ENCODE measurements around the gene FKBP15. TPM values are rescaled to one million over a fixed set of nuclear protein-coding genes. Genes with fewer than 3 reads are reported as not detected.
"Not testable (repeated sequence)": the region's sequence is repeated elsewhere in the genome, so short reads cannot be mapped to it uniquely, and the experiment has no call there.

FKBP15 gene
- total RNA-seq, 4 donors from 2014 or later, result 25.7 to 43.8 (median 29.2) TPM

DNA sequence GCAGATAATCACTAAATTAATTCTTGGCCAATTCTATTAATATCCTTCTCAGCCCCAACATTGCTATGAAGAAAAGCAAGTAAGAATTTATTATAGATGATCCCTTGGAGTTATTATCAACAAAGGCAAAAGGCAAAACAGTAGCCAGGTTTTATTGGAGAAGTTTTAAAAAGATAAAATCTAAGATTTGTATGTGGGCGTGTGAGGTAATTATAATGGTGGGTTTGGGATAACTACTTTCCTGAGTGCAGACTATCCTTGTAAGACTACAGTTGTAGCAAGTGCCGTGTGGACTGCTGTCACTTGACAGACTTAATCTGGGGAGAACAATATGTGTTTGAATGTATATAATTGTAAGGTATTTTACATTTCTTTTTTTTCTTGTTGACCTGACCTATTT, 23.5 kb upstream of the FKBP15 start:
- WGBS, 2 donors, result 85 to 92% methylated on average over 2 of the region's 2 CpGs
- TF ChIP-seq POLR2A (IDR thresholded peaks at IDR 0.05), result no peak
- TF ChIP-seq, protein P1, sequence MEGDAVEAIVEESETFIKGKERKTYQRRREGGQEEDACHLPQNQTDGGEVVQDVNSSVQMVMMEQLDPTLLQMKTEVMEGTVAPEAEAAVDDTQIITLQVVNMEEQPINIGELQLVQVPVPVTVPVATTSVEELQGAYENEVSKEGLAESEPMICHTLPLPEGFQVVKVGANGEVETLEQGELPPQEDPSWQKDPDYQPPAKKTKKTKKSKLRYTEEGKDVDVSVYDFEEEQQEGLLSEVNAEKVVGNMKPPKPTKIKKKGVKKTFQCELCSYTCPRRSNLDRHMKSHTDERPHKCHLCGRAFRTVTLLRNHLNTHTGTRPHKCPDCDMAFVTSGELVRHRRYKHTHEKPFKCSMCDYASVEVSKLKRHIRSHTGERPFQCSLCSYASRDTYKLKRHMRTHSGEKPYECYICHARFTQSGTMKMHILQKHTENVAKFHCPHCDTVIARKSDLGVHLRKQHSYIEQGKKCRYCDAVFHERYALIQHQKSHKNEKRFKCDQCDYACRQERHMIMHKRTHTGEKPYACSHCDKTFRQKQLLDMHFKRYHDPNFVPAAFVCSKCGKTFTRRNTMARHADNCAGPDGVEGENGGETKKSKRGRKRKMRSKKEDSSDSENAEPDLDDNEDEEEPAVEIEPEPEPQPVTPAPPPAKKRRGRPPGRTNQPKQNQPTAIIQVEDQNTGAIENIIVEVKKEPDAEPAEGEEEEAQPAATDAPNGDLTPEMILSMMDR (IDR thresholded peaks at IDR 0.05), result no peak
- TF ChIP-seq EP300 (IDR thresholded peaks at IDR 0.05), result no peak
- H3K4me3 ChIP-seq, result no peak overlapping the region
- DNase-seq (ENCODE audit: low spot score in 2 of 2), result no peak
- no peaks in the 10 kb centered on the region for H3K4me1 ChIP-seq
- no peaks in the 10 kb centered on the region for H3K36me3 ChIP-seq
- H3K27ac ChIP-seq, result no peak overlapping the region
- no peaks in the 10 kb centered on the region for H3K9me3 ChIP-seq
- H3K27me3 ChIP-seq, result no peaks in the 10 kb centered on the region

DNA sequence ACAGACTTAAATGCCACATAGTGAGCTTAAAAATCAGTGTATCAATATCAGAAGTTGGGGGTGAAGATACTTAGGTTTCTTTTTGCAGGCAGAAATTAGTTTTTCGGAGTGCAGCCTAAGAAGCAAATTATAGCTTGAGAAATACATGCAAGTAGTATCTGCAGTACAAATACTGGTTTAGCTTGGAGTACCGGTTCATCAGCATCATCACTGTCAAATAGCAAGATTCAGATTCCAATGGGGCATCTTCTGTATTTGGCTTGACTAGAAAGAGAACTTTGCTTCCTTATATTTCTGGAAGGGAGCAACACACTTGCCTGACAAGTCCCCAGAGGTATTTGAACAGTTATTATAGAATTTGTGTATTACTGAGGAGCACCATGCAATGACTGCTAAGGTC, 20.1 kb upstream of the FKBP15 start:
- 96 to 99% methylated on average over 2 of the region's 2 CpGs for WGBS, 2 donors
- Histone ChIP-seq H3K27me3 (no peaks in the 10 kb centered on the region), H3K4me1 (no peaks in the 10 kb centered on the region), H3K27ac (no peak overlapping the region), H3K4me3 (no peak overlapping the region), H3K9me3 (no peaks in the 10 kb centered on the region), H3K36me3 (no peaks in the 10 kb centered on the region)
- DNase-seq (ENCODE audit: low spot score in 2 of 2), result no peak
- TF ChIP-seq EP300 (IDR thresholded peaks at IDR 0.05) (no peak), POLR2A (IDR thresholded peaks at IDR 0.05) (no peak)
- TF ChIP-seq, protein P1 (IDR thresholded peaks at IDR 0.05), result no peak

DNA sequence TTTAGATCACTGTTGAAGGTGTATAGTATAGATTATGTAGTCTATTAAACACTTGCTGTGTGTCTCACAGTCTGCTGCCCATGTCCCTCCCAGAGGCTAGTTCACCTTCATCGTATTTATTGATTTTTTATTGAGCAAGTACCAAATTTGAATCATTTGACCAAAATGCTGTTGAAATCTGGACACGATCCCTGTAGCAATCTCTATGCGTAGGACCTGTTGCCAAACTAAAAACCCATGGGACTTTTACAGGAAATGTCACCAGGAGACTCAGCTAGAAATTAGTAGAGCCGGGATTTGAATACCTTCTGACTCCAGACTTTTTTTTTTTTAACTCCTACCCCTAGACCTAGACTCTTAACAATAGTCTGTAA, 17.8 kb upstream of the FKBP15 start:
- TF ChIP-seq, protein P1 (IDR thresholded peaks at IDR 0.05), result no peak
- TF ChIP-seq EP300 (IDR thresholded peaks at IDR 0.05) (no peak), POLR2A (IDR thresholded peaks at IDR 0.05) (no peak)
- Histone ChIP-seq H3K9me3 (no peaks in the 10 kb centered on the region), H3K27me3 (no peaks in the 10 kb centered on the region), H3K4me1 (peaks cover 0 to 2% (median 0%) of the 10 kb centered on the region in 4 donors), H3K36me3 (no peaks in the 10 kb centered on the region), H3K27ac (no peak overlapping the region), H3K4me3 (no peak overlapping the region)
- 71 to 76% methylated on average over 4 of the region's 4 CpGs for WGBS, 2 donors
- DNase-seq (ENCODE audit: low spot score in 2 of 2), result no peak

DNA sequence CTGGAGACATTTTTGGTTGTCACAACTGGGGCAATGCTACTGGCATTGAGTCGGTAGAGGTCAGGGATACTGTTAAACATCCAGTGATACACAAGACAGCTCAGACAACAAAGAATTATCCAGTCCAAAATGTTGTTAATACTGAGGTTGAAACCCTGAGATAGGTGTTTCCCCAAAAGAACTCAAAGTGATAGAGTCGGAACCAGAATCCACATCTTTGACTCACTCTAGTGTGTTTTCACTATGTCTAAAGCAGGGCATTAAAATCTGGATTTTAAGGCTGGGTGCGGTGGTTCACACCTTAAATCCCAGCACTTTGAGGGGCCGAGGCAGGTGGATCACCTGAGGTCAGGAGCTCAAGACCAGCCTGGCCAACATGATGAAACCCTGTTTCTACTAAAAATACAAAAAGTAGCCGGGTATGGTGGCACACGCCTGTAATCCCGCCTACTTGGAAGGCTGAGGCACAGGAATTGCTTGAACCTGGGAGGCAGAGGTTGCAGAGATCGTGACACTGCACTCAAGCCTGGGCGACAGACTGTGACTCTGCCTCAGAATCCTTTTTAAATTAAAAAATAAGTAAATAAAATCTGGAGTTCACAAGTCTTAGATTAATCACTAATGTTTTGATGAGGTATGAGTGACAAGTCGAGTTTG, 17.3 kb upstream of the FKBP15 start:
- 87 to 88% methylated on average over 10 of the region's 10 CpGs for WGBS, 2 donors
- TF ChIP-seq, protein P1 (IDR thresholded peaks at IDR 0.05), result no peak
- no peak for TF ChIP-seq EP300 (IDR thresholded peaks at IDR 0.05)
- no peak for TF ChIP-seq POLR2A (IDR thresholded peaks at IDR 0.05)

DNA sequence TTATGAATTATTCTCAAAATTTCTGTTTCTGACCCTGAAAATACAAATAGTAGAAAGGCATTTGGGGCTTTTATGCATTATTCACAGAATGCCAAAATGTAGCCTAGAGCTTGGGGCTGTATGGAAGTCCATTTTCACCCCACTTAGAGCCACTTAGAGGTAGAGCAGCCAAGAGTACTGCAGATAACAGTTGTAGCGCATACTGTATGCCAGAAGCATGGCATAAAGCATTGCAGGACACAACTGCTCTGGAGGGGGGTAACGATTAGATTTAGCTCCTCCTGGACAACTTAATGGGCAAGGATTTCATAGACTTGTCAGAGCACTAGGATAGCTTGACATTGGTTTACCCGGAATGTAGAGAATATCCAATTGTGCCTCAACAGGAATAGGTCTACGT, 15.9 kb upstream of the FKBP15 start:
- no peak overlapping the region for H3K27ac ChIP-seq
- H3K4me1 ChIP-seq, result peaks cover 0 to 13% (median 4%) of the 10 kb centered on the region in 4 donors
- H3K9me3 ChIP-seq, result no peaks in the 10 kb centered on the region
- no peak overlapping the region for H3K4me3 ChIP-seq
- DNase-seq (ENCODE audit: low spot score in 2 of 2), result no peak
- H3K36me3 ChIP-seq, result no peaks in the 10 kb centered on the region
- H3K27me3 ChIP-seq, result no peaks in the 10 kb centered on the region
- TF ChIP-seq, protein P1 (IDR thresholded peaks at IDR 0.05), result no peak
- no peak for TF ChIP-seq EP300 (IDR thresholded peaks at IDR 0.05)
- no peak for TF ChIP-seq POLR2A (IDR thresholded peaks at IDR 0.05)
- WGBS, 2 donors, result 81 to 85% methylated on average over 4 of the region's 4 CpGs

More for the DNA sequence above, 17.3 kb upstream of the FKBP15 start:
- Histone ChIP-seq H3K27ac (no peak overlapping the region), H3K4me3 (no peak overlapping the region), H3K4me1 (peaks cover 0 to 7% (median under 1%) of the 10 kb centered on the region in 4 donors), H3K27me3 (no peaks in the 10 kb centered on the region), H3K36me3 (no peaks in the 10 kb centered on the region), H3K9me3 (no peaks in the 10 kb centered on the region)
- DNase-seq (ENCODE audit: low spot score in 2 of 2), result no peak

DNA sequence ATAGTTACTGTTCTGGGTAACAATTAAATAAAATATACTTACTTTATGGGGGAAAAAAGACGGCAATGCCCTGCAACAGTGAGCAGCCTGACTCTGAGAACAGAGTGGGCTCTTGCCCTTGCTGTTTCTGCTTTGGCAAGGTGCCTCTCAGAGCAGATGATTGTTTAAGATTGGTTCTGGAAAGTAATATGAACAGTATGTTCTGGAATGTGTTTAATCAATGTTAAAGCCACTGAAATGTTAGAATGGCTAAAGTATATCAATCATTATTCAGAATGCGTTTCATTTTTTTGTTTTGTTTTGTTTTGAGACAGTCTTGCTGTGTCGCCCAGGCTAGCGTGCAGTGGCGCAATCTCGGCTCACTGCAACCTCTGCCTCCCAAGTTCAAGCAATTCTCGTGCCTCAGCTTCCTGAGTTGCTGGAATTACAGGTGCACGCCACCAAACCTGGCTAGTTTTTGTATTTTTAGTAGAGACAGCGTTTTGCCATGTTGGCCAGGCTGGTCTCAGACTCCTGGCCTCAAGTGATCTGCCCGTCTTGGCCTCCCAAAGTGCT, 14.7 kb upstream of the FKBP15 start:
- H3K27me3 ChIP-seq; H3K27ac ChIP-seq; H3K36me3 ChIP-seq; H3K9me3 ChIP-seq; DNase-seq (ENCODE audit: low spot score in 2 of 2); H3K4me3 ChIP-seq: not testable (repeated sequence)
- whole genome bisulfite sequencing, 2 donors, result 84 to 86% methylated on average over 10 of the region's 10 CpGs
- peaks cover 0 to 13% (median 4%) of the 10 kb centered on the region in 4 donors for H3K4me1 ChIP-seq
